SW 1271 (cell line): ENCODE results near the gene UQCRC2.
"Not testable (repeated sequence)": the region's sequence is repeated elsewhere in the genome, so short reads cannot be mapped to it uniquely, and the experiment has no call there.

Experiments used
- DNase-seq, 2 experiments: peaks; one replicate each; lab custom pipeline; 2025; lab: John Stamatoyannopoulos, UW

UQCRC2 gene

GRCh38 chr16:21952793-21953540 lies at the start of gene UQCRC2:
Gene UQCRC2, plus strand, starts transcription at chr16:21953361. Its CDS starts 63 bp downstream, at chr16:21953424.
- peak; percentile 76 to 95 for DNase-seq

- not testable (repeated sequence) for DNase-seq
These were observed 20.5 kb upstream of the UQCRC2 start for GRCh38 chr16:21932650-21933049.

- DNase-seq = not testable (repeated sequence)
These were observed 19.8 kb upstream of the UQCRC2 start for GRCh38 chr16:21933316-21933715.

GRCh38 chr16:21933790-21934189 lies 19.4 kb upstream of the UQCRC2 start:
- DNase-seq = not testable (repeated sequence)

- not testable (repeated sequence) for DNase-seq
These were observed 16.9 kb upstream of the UQCRC2 start for GRCh38 chr16:21936216-21936615.

GRCh38 chr16:21937336-21937829 lies 15.8 kb upstream of the UQCRC2 start:
- no peak for DNase-seq

GRCh38 chr16:21940570-21940969 lies 12.6 kb upstream of the UQCRC2 start:
- DNase-seq = no peak

- DNase-seq = no peak
These were observed 9.6 kb upstream of the UQCRC2 start for GRCh38 chr16:21943571-21943970.

GRCh38 chr16:21946889-21947635 lies 6.1 kb upstream of the UQCRC2 start:
- no peak for DNase-seq

- DNase-seq = no peak
These were observed 3.4 kb upstream of the UQCRC2 start for GRCh38 chr16:21949713-21950260.

- DNase-seq = peak in 1 of 2 experiments; percentile 16
These were observed 2.2 kb upstream of the UQCRC2 start for GRCh38 chr16:21950782-21951521.

GRCh38 chr16:21952040-21952792 lies 945 bp upstream of the UQCRC2 start:
- peak; percentile 8 to 59 for DNase-seq

GRCh38 chr16:21953541-21953902 lies 361 bp downstream of the UQCRC2 start:
- DNase-seq = no peak

GRCh38 chr16:21957714-21958346 lies 4.7 kb downstream of the UQCRC2 start:
- no peak for DNase-seq

GRCh38 chr16:21959050-21959449 lies 5.9 kb downstream of the UQCRC2 start:
- no peak for DNase-seq

- DNase-seq = no peak
These were observed 9.3 kb downstream of the UQCRC2 start for GRCh38 chr16:21962475-21962874.

- DNase-seq = no peak
These were observed 10.7 kb downstream of the UQCRC2 start for GRCh38 chr16:21963887-21964286.

- DNase-seq = no peak
These were observed 11.2 kb downstream of the UQCRC2 start for GRCh38 chr16:21964353-21964752.

- no peak for DNase-seq
These were observed 18.7 kb downstream of the UQCRC2 start for GRCh38 chr16:21971856-21972255.

- DNase-seq = no peak
These were observed 20.8 kb downstream of the UQCRC2 start for GRCh38 chr16:21973945-21974344.

GRCh38 chr16:21980032-21980431 lies 26.9 kb downstream of the UQCRC2 start:
- no peak for DNase-seq
